NCI-H345 treated with DMSO at 0.1 percent for 48 hours (cell line): ENCODE measurements around the gene B4GALT1.
"Not testable (repeated sequence)": the region's sequence is repeated elsewhere in the genome, so short reads cannot be mapped to it uniquely, and the experiment has no call there.

ENCODE experiments used
- DNase-seq: peaks from one replicate; lab custom pipeline; 2025; ENCODE audit not compliant: unreplicated experiment; lab: John Stamatoyannopoulos, UW

The B4GALT1 gene

GRCh38 chr9:33163433-33164137 is 3.6 kb downstream of the B4GALT1 start:
- no peak for DNase-seq

- no peak for DNase-seq
Observed at GRCh38 chr9:33162721-33163311, 4.3 kb downstream of the B4GALT1 start.

GRCh38 chr9:33161589-33162132 is 5.5 kb downstream of the B4GALT1 start:
- DNase-seq, result peak; percentile 38

DNA sequence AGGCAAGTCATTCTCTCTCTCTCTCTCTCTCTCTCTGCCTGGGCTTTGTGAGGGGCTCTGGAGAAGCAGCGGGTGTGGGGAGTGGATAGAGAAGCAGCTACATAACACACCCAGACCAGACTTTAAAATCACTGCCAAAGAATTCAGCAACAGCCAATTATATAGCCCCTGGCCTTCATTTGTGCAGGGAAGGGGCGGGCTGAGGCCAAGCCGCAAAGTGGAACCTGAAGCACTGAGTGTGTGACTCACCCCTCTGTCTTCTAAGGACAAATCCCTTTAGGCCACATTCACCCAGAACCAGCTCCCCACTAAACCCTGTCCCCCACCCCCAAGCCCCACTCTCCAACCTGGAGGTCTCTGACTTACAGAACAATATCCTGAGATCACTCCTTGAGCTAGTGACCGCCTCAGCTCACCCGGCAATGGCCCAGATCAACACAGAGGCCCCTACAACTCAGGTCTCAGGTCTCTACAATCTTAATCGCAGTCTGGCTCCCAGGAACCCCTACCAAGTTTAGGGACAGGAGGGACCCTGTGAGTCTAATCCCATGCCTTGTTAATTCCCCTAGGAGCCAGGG is 6.0 kb downstream of the B4GALT1 start:
- DNase-seq, result no peak

- not testable (repeated sequence) for DNase-seq
Observed at GRCh38 chr9:33160446-33160845, 6.7 kb downstream of the B4GALT1 start.

GRCh38 chr9:33159777-33160127 is 7.4 kb downstream of the B4GALT1 start:
- DNase-seq, result no peak

- DNase-seq, result no peak
Observed at GRCh38 chr9:33158843-33159776, 8.0 kb downstream of the B4GALT1 start.

- no peak for DNase-seq
Observed at GRCh38 chr9:33157960-33158842, 8.9 kb downstream of the B4GALT1 start.

DNA sequence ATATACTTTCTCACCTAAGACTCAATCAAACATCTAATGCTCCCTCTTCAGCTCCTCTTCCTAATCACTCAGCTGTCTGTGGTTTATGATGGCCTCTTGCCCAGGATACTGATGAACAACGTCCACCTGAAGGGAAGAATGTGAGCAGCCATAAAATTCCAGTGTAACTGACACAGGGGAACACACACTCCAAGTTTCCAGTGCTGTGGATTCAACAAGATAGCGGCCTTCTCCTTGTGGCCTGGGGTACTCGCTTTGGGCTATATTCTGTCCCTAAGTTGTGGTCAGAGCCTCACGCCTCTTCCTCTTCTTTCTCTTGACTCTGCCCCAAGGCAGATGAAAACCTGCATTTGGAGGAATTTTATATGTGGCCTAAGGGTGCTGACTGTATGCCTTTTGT is 11.7 kb downstream of the B4GALT1 start:
- DNase-seq, result no peak

GRCh38 chr9:33154371-33154770 is 12.8 kb downstream of the B4GALT1 start:
- DNase-seq, result no peak

DNA sequence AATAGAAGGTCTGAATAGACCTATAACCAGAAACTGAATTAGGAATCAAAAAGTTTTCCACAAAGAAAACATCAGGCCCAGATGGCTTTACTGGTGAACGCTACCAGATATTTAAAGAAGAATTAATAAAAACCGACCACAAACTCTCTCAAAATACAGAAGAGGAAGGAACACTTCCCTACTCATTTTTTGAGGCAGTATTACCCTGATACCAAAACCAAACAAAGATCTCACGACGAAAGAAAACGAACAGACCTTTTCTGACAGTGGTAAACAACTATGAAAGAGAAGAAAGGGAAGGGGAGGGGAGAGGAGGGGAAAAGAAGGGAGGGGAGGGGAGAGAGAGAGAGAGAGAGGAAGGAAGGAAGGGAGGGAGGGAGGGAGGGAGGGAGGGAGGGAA is 13.5 kb downstream of the B4GALT1 start:
- no peak for DNase-seq

GRCh38 chr9:33153001-33153400 is 14.1 kb downstream of the B4GALT1 start:
- DNase-seq, result no peak

DNA sequence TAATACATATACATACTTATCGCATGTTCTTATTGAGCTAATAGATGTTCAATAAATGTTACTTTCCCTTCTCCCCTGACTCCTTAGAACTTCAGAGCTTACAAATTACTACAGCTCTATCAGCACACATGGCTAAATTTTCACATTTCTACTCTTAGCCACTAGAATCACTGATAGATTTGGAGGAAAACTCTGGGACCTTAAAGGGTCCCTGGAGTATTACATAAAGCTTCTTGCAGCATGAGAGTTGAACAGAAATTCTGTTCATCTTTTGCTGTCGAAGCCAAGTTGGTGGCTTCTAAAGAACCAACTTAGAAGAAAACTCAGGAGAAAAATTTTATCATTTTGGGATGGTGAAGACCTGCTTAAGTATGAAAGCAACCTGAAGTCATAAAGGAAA is 15.5 kb downstream of the B4GALT1 start:
- DNase-seq, result no peak

- DNase-seq, result no peak
Observed at GRCh38 chr9:33151007-33151557, 16.1 kb downstream of the B4GALT1 start.

DNA sequence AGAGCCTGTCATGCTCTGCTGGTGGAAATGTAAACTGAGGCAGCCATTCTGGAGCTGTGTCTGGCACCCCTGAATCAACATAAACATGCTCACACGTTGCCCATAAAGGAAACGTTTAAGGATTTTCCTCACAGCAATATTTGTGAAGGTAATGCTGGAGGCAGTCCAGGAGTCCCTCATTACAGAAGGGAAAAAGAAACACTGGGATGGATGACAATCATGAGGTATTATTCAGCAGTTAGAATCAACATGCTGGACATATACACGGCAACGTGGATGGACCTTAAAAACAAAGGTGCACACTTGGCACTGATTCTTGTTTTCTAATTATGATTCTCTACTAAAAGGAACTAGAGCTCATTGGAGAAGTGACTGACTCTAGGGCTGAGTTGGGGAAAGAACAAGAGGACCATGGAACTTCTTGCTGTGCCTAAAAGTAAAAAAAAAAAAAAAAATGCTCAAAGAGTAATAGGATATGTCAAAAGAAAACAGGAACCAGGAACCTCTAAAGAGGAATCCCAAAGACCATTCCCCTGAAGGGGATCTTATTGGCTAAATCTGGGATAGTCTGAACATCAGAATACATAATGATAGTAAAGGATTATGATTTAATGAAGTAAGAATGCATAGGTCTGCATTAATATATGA is 18.6 kb downstream of the B4GALT1 start:
- DNase-seq, result no peak

GRCh38 chr9:33147416-33148169 is 19.5 kb downstream of the B4GALT1 start:
- no peak for DNase-seq

DNA sequence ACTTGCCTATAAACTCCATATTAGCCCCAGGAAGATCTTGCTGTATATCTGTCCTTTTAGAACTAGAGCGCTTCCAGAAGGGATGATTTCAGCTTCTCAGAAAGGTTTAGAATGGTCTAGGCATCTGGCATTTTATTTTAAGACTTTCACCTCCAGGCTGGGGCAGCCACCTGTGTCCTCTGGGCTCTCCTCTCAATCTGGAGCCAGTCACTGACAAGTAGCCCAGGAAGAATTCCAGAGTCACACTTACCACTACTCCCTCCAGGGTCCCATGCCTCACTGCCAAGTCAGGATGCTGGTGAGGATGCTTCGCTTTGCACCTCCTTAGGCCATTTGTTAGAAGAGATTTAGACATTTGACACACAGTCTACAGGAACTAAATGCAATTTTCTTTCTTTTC is 20.8 kb downstream of the B4GALT1 start:
- no peak for DNase-seq

- no peak for DNase-seq
Observed at GRCh38 chr9:33144551-33144950, 22.6 kb downstream of the B4GALT1 start.

DNA sequence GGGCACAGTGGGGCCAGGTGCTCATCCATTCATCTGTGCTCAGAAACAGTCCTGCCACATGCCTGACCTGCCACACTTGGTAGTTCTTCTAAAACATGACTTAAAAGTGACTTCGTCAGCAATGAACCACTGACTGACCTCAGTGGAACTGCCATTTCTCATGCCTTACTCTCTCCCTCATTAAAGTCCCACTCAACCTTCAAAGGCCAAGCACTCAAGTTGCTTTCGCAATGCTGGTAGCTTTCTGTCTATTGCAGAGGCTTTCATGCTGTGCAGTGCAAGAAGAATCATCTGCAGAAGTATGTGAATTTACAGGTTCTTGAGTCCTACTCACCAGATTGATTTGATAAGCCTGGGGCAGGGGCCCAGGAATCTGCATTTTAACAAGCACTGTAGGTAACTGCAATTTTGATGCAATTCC is 23.9 kb downstream of the B4GALT1 start:
- no peak for DNase-seq
